Small intestine (tissue), 7 donors: Measurements from ENCODE around the gene PDE4A. TPM values are rescaled to one million over a fixed set of nuclear protein-coding genes. Genes with fewer than 3 reads are reported as not detected.

Experiments
- DNase-seq, 2 donors: peaks; one replicate each; pipeline versions ENCODE4 v3.0.0 to v3.0.0-alpha.2; 2013
- FAIRE-seq: peaks from 2 replicates; lab custom pipeline; 2012; peaks lifted over from hg19 to GRCh38; lab: Jason Lieb, UNC
- H3K27ac ChIP-seq, 3 donors: one replicate each; pipeline ENCODE4 v1.5.1; 2013; ENCODE audit warnings: low read length in 2 of 3, mild to moderate bottlenecking in 2 of 3, control low read depth in 1 of 3, inconsistent platforms in 1 of 3, low read depth in 1 of 3, moderate library complexity in 1 of 3
- H3K27me3 ChIP-seq, 3 donors: one replicate each; pipeline ENCODE4 v1.6.1; 2013; ENCODE audit warnings: low read length in 3 of 3, inconsistent platforms in 1 of 3; ENCODE audit not compliant: control insufficient read depth in 3 of 3, insufficient read depth in 3 of 3
- H3K36me3 ChIP-seq, 3 donors: one replicate each; pipeline ENCODE4 v1.6.1; 2013; ENCODE audit warnings: low read length in 3 of 3, inconsistent platforms in 1 of 3, low read depth in 1 of 3, mild to moderate bottlenecking in 1 of 3, moderate library complexity in 1 of 3; ENCODE audit not compliant: control insufficient read depth in 3 of 3, insufficient read depth in 2 of 3
- H3K4me1 ChIP-seq, 3 donors: one replicate each; pipeline ENCODE4 v1.6.1; 2013; ENCODE audit warnings: low read length in 2 of 3, inconsistent platforms in 1 of 3, low read depth in 1 of 3, mild to moderate bottlenecking in 1 of 3, moderate library complexity in 1 of 3; ENCODE audit not compliant: control insufficient read depth in 3 of 3, insufficient read depth in 2 of 3
- H3K4me3 ChIP-seq, 3 donors: one replicate each; pipeline ENCODE4 v1.5.1; 2013; ENCODE audit warnings: low read length in 3 of 3, control low read depth in 1 of 3, inconsistent platforms in 1 of 3, low read depth in 1 of 3, mild to moderate bottlenecking in 1 of 3, moderate library complexity in 1 of 3
- H3K9me3 ChIP-seq, 2 donors: one replicate each; pipeline ENCODE4 v1.6.1; 2013; ENCODE audit warnings: low read depth in 1 of 2, low read length in 1 of 2; ENCODE audit not compliant: control insufficient read depth in 2 of 2, insufficient read depth in 1 of 2
- WGBS, 3 donors: extraction: QIAGEN DNeasy Blood & Tissue Kit; methylation state at CpG; one replicate each; pipeline ENCODE4 v1.1.7; 2013; 5-methylcytosine and 5-hydroxymethylcytosine counted together
- polyA plus RNA-seq, 4 donors: library from polyadenylated mRNA; stranded (reverse) in 3 of 4; unstranded in 1 of 4; fragments of 200-250 nt in 3 of 4; fragments of 120-200 nt in 1 of 4; gene quantifications; one replicate each; pipeline versions ENCODE4 v1.2.1 to v1.2.3, GENCODE V29; 2013
- donor health status: healthy with polysubstance abuse.
- donor health status: control.
- donor health status: control.
- donor health status: Bipolar disorder and iron deficiency.
- donor health status: healthy.

The PDE4A gene
- polyA plus RNA-seq, 4 donors, result 0.67 to 3.5 (median 2.0) TPM

DNA sequence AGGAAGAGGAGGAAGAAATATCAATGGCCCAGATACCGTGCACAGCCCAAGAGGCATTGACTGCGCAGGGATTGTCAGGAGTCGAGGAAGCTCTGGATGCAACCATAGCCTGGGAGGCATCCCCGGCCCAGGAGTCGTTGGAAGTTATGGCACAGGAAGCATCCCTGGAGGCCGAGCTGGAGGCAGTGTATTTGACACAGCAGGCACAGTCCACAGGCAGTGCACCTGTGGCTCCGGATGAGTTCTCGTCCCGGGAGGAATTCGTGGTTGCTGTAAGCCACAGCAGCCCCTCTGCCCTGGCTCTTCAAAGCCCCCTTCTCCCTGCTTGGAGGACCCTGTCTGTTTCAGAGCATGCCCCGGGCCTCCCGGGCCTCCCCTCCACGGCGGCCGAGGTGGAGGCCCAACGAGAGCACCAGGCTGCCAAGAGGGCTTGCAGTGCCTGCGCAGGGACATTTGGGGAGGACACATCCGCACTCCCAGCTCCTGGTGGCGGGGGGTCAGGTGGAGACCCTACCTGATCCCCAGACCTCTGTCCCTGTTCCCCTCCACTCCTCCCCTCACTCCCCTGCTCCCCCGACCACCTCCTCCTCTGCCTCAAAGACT lies 46.9 kb downstream of the PDE4A start:
- Histone ChIP-seq H3K27me3 (peaks cover 0 to 22% (median 0%) of the 10 kb centered on the region in 3 donors), H3K4me1 (no peaks in the 10 kb centered on the region), H3K4me3 (no peak overlapping the region), H3K36me3 (peaks cover 0 to 4% (median 0%) of the 10 kb centered on the region in 3 donors), H3K27ac (no peak overlapping the region), H3K9me3 (no peaks in the 10 kb centered on the region)
- DNase-seq (no peak), FAIRE-seq (no peak)
- 85 to 86% (median 86%) methylated on average over 19 to 20 of the region's 20 CpGs for WGBS, 3 donors

DNA sequence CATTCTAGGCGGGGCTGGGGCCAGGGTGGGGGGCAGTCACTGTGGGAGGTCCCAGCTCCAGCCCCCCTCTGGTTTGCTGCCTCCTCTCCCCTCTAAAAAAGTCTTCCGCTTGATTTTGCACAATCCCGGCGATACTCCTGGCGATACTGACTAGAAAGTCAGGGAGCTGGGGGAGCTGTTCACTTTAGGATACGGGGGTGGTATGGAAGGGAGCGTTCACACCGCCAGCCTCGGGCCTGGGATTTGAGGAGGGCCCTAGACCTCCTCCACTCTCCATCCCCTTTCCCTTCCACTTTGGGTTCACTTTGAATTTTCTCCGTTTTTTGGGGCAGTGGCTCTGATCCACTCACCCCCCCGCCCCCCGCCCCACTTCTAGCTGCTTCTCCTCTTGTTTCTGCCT lies 47.8 kb downstream of the PDE4A start:
- H3K27ac ChIP-seq, result no peak overlapping the region
- 75 to 77% (median 76%) methylated on average over 12 of the region's 12 CpGs for WGBS, 3 donors
- H3K4me1 ChIP-seq, result no peaks in the 10 kb centered on the region
- H3K36me3 ChIP-seq, result peaks cover 0 to 4% (median 0%) of the 10 kb centered on the region in 3 donors
- FAIRE-seq (no peak), DNase-seq (no peak)
- no peak overlapping the region for H3K4me3 ChIP-seq
- H3K9me3 ChIP-seq, result no peaks in the 10 kb centered on the region
- H3K27me3 ChIP-seq, result peaks cover 0 to 17% (median 0%) of the 10 kb centered on the region in 3 donors

DNA sequence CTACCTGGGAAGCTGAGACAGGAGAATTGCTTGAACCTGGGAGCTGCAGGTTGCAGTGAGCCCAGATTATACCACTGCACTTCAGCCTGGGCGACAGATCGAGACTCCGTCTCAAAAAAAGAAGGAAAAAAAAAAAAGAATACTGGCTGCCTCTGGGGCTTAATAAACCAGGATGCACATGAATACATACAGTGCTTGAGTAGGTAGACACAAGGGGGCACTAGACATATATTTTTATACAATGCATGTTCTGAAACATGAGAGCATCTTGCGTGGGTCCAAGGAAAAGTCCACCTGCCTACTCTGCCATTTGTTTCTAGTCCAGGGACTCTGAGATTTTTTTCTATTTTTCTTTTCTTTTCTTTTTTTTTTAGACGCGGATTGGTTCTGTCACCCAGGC lies 51.6 kb downstream of the PDE4A start:
- Histone ChIP-seq H3K27ac (no peak overlapping the region), H3K4me1 (no peaks in the 10 kb centered on the region), H3K4me3 (no peak overlapping the region), H3K27me3 (peaks cover 0 to 17% (median 0%) of the 10 kb centered on the region in 3 donors), H3K36me3 (peaks cover 0 to under 1% (median 0%) of the 10 kb centered on the region in 3 donors), H3K9me3 (no peaks in the 10 kb centered on the region)
- DNase-seq, result peak; percentile 42 to 45
- 27 to 53% (median 32%) methylated on average over 6 of the region's 6 CpGs for WGBS, 3 donors
- FAIRE-seq, result no peak

DNA sequence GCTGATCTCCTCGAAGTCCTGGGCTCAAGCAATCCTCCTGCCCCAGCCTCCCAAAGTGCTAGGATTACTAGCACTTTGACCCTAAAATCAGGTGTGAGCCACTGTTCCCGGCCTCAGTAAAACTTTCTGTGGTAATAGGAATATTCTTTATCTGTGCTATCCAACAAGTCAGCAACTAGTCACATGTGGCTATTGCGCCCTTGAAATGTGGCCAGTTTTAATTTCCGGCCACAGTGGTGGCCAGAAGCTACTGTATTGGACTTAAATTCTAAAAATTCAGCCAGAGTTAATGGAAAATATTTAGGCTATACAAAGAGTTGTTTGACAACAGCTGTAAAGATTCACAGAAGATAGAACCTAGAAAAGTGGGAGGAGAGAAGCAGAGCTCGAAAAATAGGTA lies 52.9 kb downstream of the PDE4A start:
- peaks cover 0 to 12% (median 0%) of the 10 kb centered on the region in 3 donors for H3K27me3 ChIP-seq
- no peak for FAIRE-seq
- 59 to 67% (median 63%) methylated on average over 5 of the region's 5 CpGs for WGBS, 3 donors
- H3K4me3 ChIP-seq, result no peak overlapping the region
- no peaks in the 10 kb centered on the region for H3K36me3 ChIP-seq
- DNase-seq, result no peak
- no peak overlapping the region for H3K27ac ChIP-seq
- no peaks in the 10 kb centered on the region for H3K9me3 ChIP-seq
- H3K4me1 ChIP-seq, result no peaks in the 10 kb centered on the region

DNA sequence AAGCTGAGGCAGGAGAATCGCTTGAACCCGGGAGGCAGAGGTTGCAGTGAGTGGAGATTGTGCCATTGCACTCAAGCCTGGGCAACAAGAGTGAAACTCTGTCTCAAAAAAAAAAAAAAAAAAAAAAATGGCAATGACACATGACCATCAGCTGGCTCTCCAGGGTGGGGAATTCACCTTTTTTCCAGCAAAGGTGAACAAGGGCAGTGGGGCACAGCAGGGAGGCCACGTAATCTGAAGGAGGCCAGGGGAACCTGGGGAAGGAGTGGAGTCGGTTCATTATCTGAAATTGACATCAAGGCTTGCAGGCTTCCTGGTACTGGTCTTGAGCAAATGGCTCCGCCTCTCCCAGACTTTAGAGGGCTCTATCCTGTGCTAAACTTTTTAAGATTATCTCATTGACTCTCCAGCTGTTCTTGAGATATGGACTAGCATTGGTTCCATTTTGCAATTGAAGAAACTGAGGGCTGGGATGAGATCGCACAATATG lies 54.7 kb downstream of the PDE4A start:
- FAIRE-seq, result no peak
- Histone ChIP-seq H3K9me3 (no peaks in the 10 kb centered on the region), H3K27ac (no peak overlapping the region), H3K4me1 (peaks cover 0 to 6% (median 4%) of the 10 kb centered on the region in 3 donors), H3K4me3 (no peak overlapping the region), H3K36me3 (no peaks in the 10 kb centered on the region), H3K27me3 (peaks cover 0 to 9% (median 0%) of the 10 kb centered on the region in 3 donors)
- peak in 1 of 2 donors; percentile 18 for DNase-seq
- 44 to 58% (median 53%) methylated on average over 6 of the region's 6 CpGs for WGBS, 3 donors

DNA sequence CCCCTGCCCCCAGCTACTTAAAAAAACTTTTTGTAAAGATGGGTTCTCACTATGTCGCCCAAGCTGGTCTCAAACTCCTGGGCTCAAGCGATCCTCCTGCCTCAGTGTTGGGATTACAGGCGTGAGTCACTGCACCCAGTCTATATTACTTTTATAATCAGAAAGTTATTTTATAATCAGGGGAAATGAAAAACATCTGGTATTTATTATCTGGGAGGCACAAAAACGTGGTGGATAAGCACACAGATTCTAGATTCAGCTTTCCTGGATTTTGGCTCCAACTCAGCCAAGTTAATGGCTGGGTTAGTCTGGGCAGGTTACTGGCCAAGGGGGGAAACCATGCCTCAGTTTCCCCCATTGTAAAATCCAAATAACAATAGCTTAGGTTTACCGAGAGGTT lies 58.1 kb downstream of the PDE4A start:
- 12 to 34% (median 25%) methylated on average over 5 of the region's 5 CpGs for WGBS, 3 donors
- Histone ChIP-seq H3K27me3 (peaks cover 0 to 9% (median 0%) of the 10 kb centered on the region in 3 donors), H3K27ac (no peak overlapping the region), H3K9me3 (no peaks in the 10 kb centered on the region), H3K4me1 (peaks cover 0 to 6% (median 4%) of the 10 kb centered on the region in 3 donors), H3K36me3 (peaks cover 0 to 3% (median 0%) of the 10 kb centered on the region in 3 donors), H3K4me3 (no peak overlapping the region)
- FAIRE-seq (no peak), DNase-seq (no peak)

DNA sequence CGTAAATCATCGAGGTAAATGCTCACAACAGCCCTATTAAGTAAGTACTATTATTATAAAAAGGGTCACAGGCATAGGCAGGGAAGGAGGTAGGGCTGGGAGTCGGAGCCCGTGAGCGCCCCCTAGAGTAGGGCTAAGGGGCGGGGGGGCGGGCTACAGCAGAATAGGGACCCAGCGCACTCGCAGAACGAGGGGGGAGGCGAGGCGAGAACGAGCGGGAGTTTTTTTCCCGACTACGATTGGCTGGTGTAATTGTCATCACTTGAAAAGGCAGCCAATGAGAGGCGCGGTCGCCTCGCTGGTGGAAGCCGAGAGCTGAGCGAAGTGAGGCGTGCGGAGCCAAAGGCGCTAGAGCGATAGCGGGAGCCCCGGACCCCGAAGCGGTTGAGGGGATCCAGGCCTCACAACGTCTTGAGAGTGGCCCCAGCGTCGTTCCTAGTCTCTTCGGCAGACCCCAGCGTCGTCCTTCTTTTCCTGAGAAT lies 58.6 kb downstream of the PDE4A start:
- H3K4me3 ChIP-seq, result peak overlapping the region in 1 of 3 donors; percentile 17
- WGBS, 3 donors, result 4 to 11% (median 6%) methylated on average over 27 to 36 of the region's 36 CpGs
- H3K36me3 ChIP-seq, result peaks cover 0 to 4% (median 0%) of the 10 kb centered on the region in 3 donors
- H3K9me3 ChIP-seq, result no peaks in the 10 kb centered on the region
- H3K27me3 ChIP-seq, result peaks cover 0 to 9% (median 0%) of the 10 kb centered on the region in 3 donors
- DNase-seq (peak; percentile 79 to 81), FAIRE-seq (no peak)
- peaks cover 0 to 6% (median 4%) of the 10 kb centered on the region in 3 donors for H3K4me1 ChIP-seq
- H3K27ac ChIP-seq, result no peak overlapping the region

DNA sequence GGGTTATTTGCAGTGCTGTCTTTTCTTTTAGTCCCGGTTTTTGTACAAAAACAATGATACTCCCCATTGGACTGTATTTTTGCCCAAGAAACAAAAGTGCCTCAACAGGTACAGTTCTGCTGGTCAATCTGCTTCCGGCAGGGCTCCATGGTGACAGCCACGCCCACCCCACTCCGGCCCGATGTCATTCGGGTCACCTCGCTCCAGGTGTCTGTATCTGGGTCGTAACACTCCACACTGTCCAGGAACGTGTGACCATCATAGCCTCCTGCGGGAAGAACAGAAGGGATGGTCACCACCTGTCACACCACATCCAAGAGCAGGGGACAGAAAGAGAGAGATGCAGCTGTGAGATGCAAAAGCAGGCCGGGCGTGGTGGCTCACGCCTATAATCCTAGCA lies 66.2 kb downstream of the PDE4A start:
- DNase-seq, result no peak
- H3K36me3 ChIP-seq, result peaks cover 16 to 74% (median 17%) of the 10 kb centered on the region in 3 donors
- H3K27ac ChIP-seq, result no peak overlapping the region
- WGBS, 3 donors, result 85 to 89% (median 86%) methylated on average over 13 of the region's 13 CpGs
- FAIRE-seq, result no peak
- no peaks in the 10 kb centered on the region for H3K27me3 ChIP-seq
- no peaks in the 10 kb centered on the region for H3K9me3 ChIP-seq
- H3K4me1 ChIP-seq, result no peaks in the 10 kb centered on the region
- H3K4me3 ChIP-seq, result no peak overlapping the region
